Right lobe of liver (tissue), 4 donors: ENCODE measurements around the gene FNDC3B.

Experiments used
- CTCF ChIP-seq, 4 donors: fragments of 200-600 bp in 3 of 4; fragments of 450-650 bp in 1 of 4; IDR thresholded peaks; one replicate each; pipeline versions ENCODE4 v1.5.1 to v1.8.0; 2016 to 2022; ENCODE audit warnings: antibody characterized with exemption in 4 of 4, mild to moderate bottlenecking in 2 of 4
- POLR2A ChIP-seq: fragments of 450-650 bp; IDR thresholded peaks from one replicate; pipeline ENCODE4 v1.6.1; 2017; ENCODE audit warnings: antibody characterized with exemption, mild to moderate bottlenecking
- donor health status: DM: no; HTN: no; CAD: no.
- donor health status: DM: no; HTN: no; CAD: no.
- donor health status: DM: no; HTN: yes; CAD: no.

GRCh38 chr3:172110127-172110779 lies 70.9 kb downstream of the FNDC3B start:
- TF ChIP-seq POLR2A (no peak), CTCF (IDR thresholded peaks at IDR 0.05) (no peak)
